Liver (tissue), 9 donors: ENCODE measurements around the gene DNMT3A. TPM values are rescaled to one million over a fixed set of nuclear protein-coding genes. Genes with fewer than 3 reads are reported as not detected.

ENCODE experiments used
- DNase-seq: peaks from one replicate; pipeline ENCODE4 v3.0.0-alpha.2; 2017; ENCODE audit warnings: low spot score
- H3K27ac ChIP-seq, 2 donors: one replicate each; pipeline ENCODE4 v1.7.0; 2013; ENCODE audit warnings: inconsistent platforms in 2 of 2, low read length in 2 of 2, control low read depth in 1 of 2, low read depth in 1 of 2, mild to moderate bottlenecking in 1 of 2
- H3K27me3 ChIP-seq, 4 donors: one replicate each; pipeline versions ENCODE4 v1.6.1 to v1.7.0; 2013; ENCODE audit warnings: low read length in 3 of 4, inconsistent platforms in 1 of 4, mild to moderate bottlenecking in 1 of 4, moderate library complexity in 1 of 4; ENCODE audit not compliant: control insufficient read depth in 4 of 4, insufficient read depth in 4 of 4
- H3K36me3 ChIP-seq, 4 donors: one replicate each; pipeline versions ENCODE4 v1.6.1 to v1.7.0; 2013; ENCODE audit warnings: low read length in 3 of 4, mild to moderate bottlenecking in 3 of 4, low read depth in 1 of 4, moderate library complexity in 1 of 4; ENCODE audit not compliant: control insufficient read depth in 4 of 4, insufficient read depth in 3 of 4
- H3K4me1 ChIP-seq, 4 donors: one replicate each; pipeline versions ENCODE4 v1.6.1 to v1.7.0; 2013; ENCODE audit warnings: low read length in 3 of 4, mild to moderate bottlenecking in 3 of 4, moderate library complexity in 1 of 4; ENCODE audit not compliant: control insufficient read depth in 4 of 4, insufficient read depth in 4 of 4
- H3K4me3 ChIP-seq, 3 donors: one replicate each; pipeline versions ENCODE4 v1.6.1 to v1.7.0; 2013; ENCODE audit warnings: low read length in 3 of 3, control low read depth in 1 of 3, low read depth in 1 of 3, mild to moderate bottlenecking in 1 of 3
- H3K9ac ChIP-seq, 2 donors: one replicate each; pipeline ENCODE4 v1.7.0; 2013; ENCODE audit warnings: low read length in 2 of 2, mild to moderate bottlenecking in 2 of 2, moderate library complexity in 2 of 2, control low read depth in 1 of 2, low read depth in 1 of 2
- H3K9me3 ChIP-seq, 4 donors: one replicate each; pipeline versions ENCODE4 v1.6.1 to v1.7.0; 2013; ENCODE audit warnings: low read length in 3 of 4; ENCODE audit not compliant: control insufficient read depth in 4 of 4
- CTCF ChIP-seq: fragments of 150-350 bp; IDR thresholded peaks from 2 replicates; pipeline ENCODE4 v1.5.1; 2017; ENCODE audit warnings: improper control_type of control experiment, low read depth, low read length; ENCODE audit not compliant: missing input control
- EGR1 ChIP-seq, 2 donors: IDR thresholded peaks; 2 replicates each; pipeline ENCODE4 v1.6.1; 2016 to 2018; ENCODE audit warnings: antibody characterized with exemption in 2 of 2, low read depth in 2 of 2
- FOXA1 ChIP-seq: IDR thresholded peaks from 2 replicates; pipeline ENCODE4 v1.6.1; 2016; ENCODE audit warnings: antibody characterized with exemption
- FOXA2 ChIP-seq: IDR thresholded peaks from 2 replicates; pipeline ENCODE4 v1.6.1; 2016; ENCODE audit warnings: antibody characterized with exemption
- GABPA ChIP-seq, 2 donors: IDR thresholded peaks in 1 of 2; conservative IDR thresholded peaks in 1 of 2; 2 replicates each; pipeline ENCODE4 v1.6.1; 2016; ENCODE audit warnings: antibody characterized with exemption in 2 of 2, mild to moderate bottlenecking in 1 of 2, moderate library complexity in 1 of 2
- HNF4A ChIP-seq, 2 donors: conservative IDR thresholded peaks; 2 replicates each; pipeline ENCODE4 v1.6.1; 2016; ENCODE audit warnings: antibody characterized with exemption in 2 of 2, mild to moderate bottlenecking in 2 of 2
- HNF4G ChIP-seq: IDR thresholded peaks from 2 replicates; pipeline ENCODE4 v1.6.1; 2016; ENCODE audit warnings: antibody characterized with exemption
- JUND ChIP-seq, 2 donors: IDR thresholded peaks; 2 replicates each; pipeline ENCODE4 v1.6.1; 2016; ENCODE audit warnings: antibody characterized with exemption in 2 of 2
- NR2F2 ChIP-seq: IDR thresholded peaks from 2 replicates; pipeline ENCODE4 v1.6.1; 2016; ENCODE audit warnings: antibody characterized with exemption
- RAD21 ChIP-seq, 2 donors: IDR thresholded peaks; 2 replicates each; pipeline ENCODE4 v1.6.1; 2016; ENCODE audit warnings: antibody characterized with exemption in 2 of 2, mild to moderate bottlenecking in 2 of 2
- REST ChIP-seq: IDR thresholded peaks from 2 replicates; pipeline ENCODE4 v1.6.1; 2016; ENCODE audit warnings: antibody characterized with exemption, mild to moderate bottlenecking
- RXRA ChIP-seq, 2 donors: IDR thresholded peaks; 2 replicates each; pipeline ENCODE4 v1.6.1; 2017 to 2018; ENCODE audit warnings: antibody characterized with exemption in 2 of 2, mild to moderate bottlenecking in 1 of 2
- SP1 ChIP-seq: IDR thresholded peaks from 2 replicates; pipeline ENCODE4 v1.6.1; 2018; ENCODE audit warnings: antibody characterized with exemption, mild to moderate bottlenecking
- TAF1 ChIP-seq: conservative IDR thresholded peaks from 2 replicates; pipeline ENCODE4 v1.6.1; 2016; ENCODE audit warnings: antibody characterized with exemption, mild to moderate bottlenecking
- YY1 ChIP-seq: IDR thresholded peaks from 2 replicates; pipeline ENCODE4 v1.6.1; 2016; ENCODE audit warnings: antibody characterized with exemption, mild to moderate bottlenecking
- ZBTB33 ChIP-seq: IDR thresholded peaks from 2 replicates; pipeline ENCODE4 v1.6.1; 2016; ENCODE audit warnings: antibody characterized with exemption
- WGBS: extraction: QIAGEN DNeasy Blood & Tissue Kit; methylation state at CpG from one replicate; pipeline ENCODE4 v1.1.7; 2013; 5-methylcytosine and 5-hydroxymethylcytosine counted together
- polyA plus RNA-seq, 2 donors: library from polyadenylated mRNA; stranded (reverse) in 1 of 2; unstranded in 1 of 2; fragments of 200-250 nt in 1 of 2; fragments of >200 nt in 1 of 2; fragmentation: Nextera tagmentation in 1 of 2; extraction: Ambion mirVana in 1 of 2; gene quantifications; one replicate each; pipeline versions ENCODE4 v1.2.1 to v1.2.3, GENCODE V29; 2013 to 2015
- total RNA-seq, 2 donors: library from RNA; depleted of rRNA; stranded (reverse); fragments of >200 nt; gene quantifications; one replicate each; pipeline ENCODE4 v1.2.3, GENCODE V29; 2014
- donor health status: healthy.
- donor health status: healthy.
- donor health status: healthy.
- donor health status: healthy.
- donor health status: healthy.

Gene DNMT3A
- total and polyA plus RNA-seq, 4 donors = 3.5 to 24.2 (median 8.1) TPM

GRCh38 chr2:25383806-25384205 lies 42.1 kb upstream of the DNMT3A start:
- Histone ChIP-seq H3K27me3 (no peaks in the 10 kb centered on the region), H3K4me3 (no peak overlapping the region), H3K36me3 (peaks cover 0 to 5% (median 1%) of the 10 kb centered on the region in 4 donors), H3K9ac (no peak overlapping the region), H3K4me1 (no peaks in the 10 kb centered on the region), H3K9me3 (no peaks in the 10 kb centered on the region), H3K27ac (no peak overlapping the region)
- 98% methylated on average over 9 of the region's 9 CpGs for WGBS
- DNase-seq = no peak
- no peak for TF ChIP-seq EGR1 (IDR thresholded peaks at IDR 0.05; ENCODE audit: low read depth in 2 of 2)

- no peak overlapping the region for H3K4me3 ChIP-seq
- peak; percentile 3 for DNase-seq
- no peak for TF ChIP-seq RXRA (IDR thresholded peaks at IDR 0.05)
- no peak for TF ChIP-seq HNF4G
- TF ChIP-seq NR2F2 = no peak
- TF ChIP-seq CTCF = no peak
- TF ChIP-seq GABPA (IDR thresholded peaks at IDR 0.05 in 1 of 2, conservative IDR thresholded peaks at IDR 0.05 in 1 of 2) = no peak
- no peak for TF ChIP-seq ZBTB33
- TF ChIP-seq FOXA1 = no peak
- no peak for TF ChIP-seq JUND (IDR thresholded peaks at IDR 0.05)
- TF ChIP-seq SP1 = no peak
- TF ChIP-seq EGR1 (IDR thresholded peaks at IDR 0.05; ENCODE audit: low read depth in 2 of 2) = no peak
- no peak for TF ChIP-seq FOXA2
- TF ChIP-seq RAD21 (IDR thresholded peaks at IDR 0.05) = no peak
- no peak for TF ChIP-seq TAF1
- TF ChIP-seq HNF4A (conservative IDR thresholded peaks at IDR 0.05) = no peak
- TF ChIP-seq YY1 = no peak
- TF ChIP-seq REST = no peak
Observed at GRCh38 chr2:25381502-25381901, 39.8 kb upstream of the DNMT3A start.

More at GRCh38 chr2:25381502-25381901, 39.8 kb upstream of the DNMT3A start:
- no peaks in the 10 kb centered on the region for H3K9me3 ChIP-seq
- no peak overlapping the region for H3K9ac ChIP-seq
- no peaks in the 10 kb centered on the region for H3K27me3 ChIP-seq
- H3K27ac ChIP-seq = no peak overlapping the region
- 87% methylated on average over 7 of the region's 7 CpGs for WGBS
- H3K4me1 ChIP-seq = peaks cover 0 to 11% (median 6%) of the 10 kb centered on the region in 4 donors
- peaks cover 0 to 3% (median 0%) of the 10 kb centered on the region in 4 donors for H3K36me3 ChIP-seq
